Fibroblast of lung (primary cell): Measurements from ENCODE around the gene MECR.

Experiments used
- CTCF ChIP-seq, 2 donors: IDR thresholded peaks in 1 of 2; conservative IDR thresholded peaks in 1 of 2; 1 replicate in 1 of 2; 2 replicates in 1 of 2; pipeline ENCODE4 v1.5.1; 2011 to 2012; ENCODE audit warnings: low read length in 2 of 2, control low read depth in 1 of 2, inconsistent platforms in 1 of 2, low read depth in 1 of 2, mild to moderate bottlenecking in 1 of 2
- EZH2 ChIP-seq: IDR thresholded peaks from 2 replicates; pipeline ENCODE4 v1.5.1; 2012; ENCODE audit warnings: low read length, control low read depth, mild to moderate bottlenecking; ENCODE audit errors: missing control alignments

- no peak for TF ChIP-seq EZH2
- TF ChIP-seq CTCF (conservative IDR thresholded peaks at IDR 0.05 in 1 of 2, IDR thresholded peaks at IDR 0.05 in 1 of 2; ENCODE audit: low read depth in 1 of 2, low read length in 2 of 2): no peak
Measured at GRCh38 chr1:29166291-29166878, 64.3 kb downstream of the MECR start.
